HG02759 (cell line): Measurements from ENCODE around the gene P3H3.
"Not testable (repeated sequence)": the region's sequence is repeated elsewhere in the genome, so short reads cannot be mapped to it uniquely, and the experiment has no call there.

Experiments
- ATAC-seq: cut with Tn5 transposase; IDR thresholded peaks from one replicate; pipeline ENCODE4 v1.9.1; 2021; ENCODE audit warnings: mild to moderate bottlenecking, moderate library complexity; ENCODE audit not compliant: unreplicated experiment

P3H3 gene

GRCh38 chr12:6886206-6886999 is 58.2 kb downstream of the P3H3 start:
- not testable (repeated sequence) for ATAC-seq

- no peak for ATAC-seq
Observed at GRCh38 chr12:6887460-6887859, 59.3 kb downstream of the P3H3 start.

- ATAC-seq: no peak
Observed at GRCh38 chr12:6888360-6888759, 60.2 kb downstream of the P3H3 start.

- ATAC-seq: not testable (repeated sequence)
Observed at GRCh38 chr12:6888794-6889193, 60.6 kb downstream of the P3H3 start.
